HG02870 (cell line): Measurements from ENCODE around the gene CLK2.

ENCODE experiments used
- ATAC-seq: cut with Tn5 transposase; IDR thresholded peaks from one replicate; pipeline ENCODE4 v1.9.1; 2021; ENCODE audit warnings: mild to moderate bottlenecking, moderate library complexity; ENCODE audit not compliant: unreplicated experiment

The CLK2 gene

GRCh38 chr1:155273343-155274245 is at the start of gene CLK2:
Gene CLK2, minus strand, starts transcription at chr1:155273504. Its CDS starts 2,527 bp downstream, at chr1:155270977.
- ATAC-seq = peak; percentile 76

DNA sequence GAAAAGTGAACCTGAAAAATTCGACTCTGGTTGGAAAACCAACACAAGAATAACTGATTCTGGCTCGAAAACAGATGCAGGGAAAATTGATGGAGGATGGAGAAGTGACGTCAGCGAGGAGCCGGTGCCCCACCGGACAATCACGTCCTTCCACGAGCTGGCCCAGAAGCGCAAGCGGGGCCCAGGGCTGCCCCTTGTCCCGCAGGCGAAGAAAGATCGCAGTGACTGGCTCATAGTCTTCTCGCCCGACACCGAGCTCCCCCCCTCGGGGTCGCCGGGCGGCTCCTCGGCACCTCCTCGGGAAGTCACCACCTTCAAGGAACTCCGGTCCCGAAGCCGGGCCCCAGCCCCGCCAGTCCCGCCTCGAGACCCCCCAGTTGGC is 49.3 kb upstream of the CLK2 start:
- no peak for ATAC-seq

- no peak for ATAC-seq
Measured at GRCh38 chr1:155321639-155322503, 48.6 kb upstream of the CLK2 start.

- no peak for ATAC-seq
Measured at GRCh38 chr1:155320661-155321617, 47.6 kb upstream of the CLK2 start, which contains the start of gene RUSC1. Gene RUSC1, plus strand, starts transcription at chr1:155320894. Its CDS starts 880 bp downstream, at chr1:155321774.

- ATAC-seq = no peak
Measured at GRCh38 chr1:155320252-155320651, 46.9 kb upstream of the CLK2 start.

- no peak for ATAC-seq
Measured at GRCh38 chr1:155319536-155319935, 46.2 kb upstream of the CLK2 start.

DNA sequence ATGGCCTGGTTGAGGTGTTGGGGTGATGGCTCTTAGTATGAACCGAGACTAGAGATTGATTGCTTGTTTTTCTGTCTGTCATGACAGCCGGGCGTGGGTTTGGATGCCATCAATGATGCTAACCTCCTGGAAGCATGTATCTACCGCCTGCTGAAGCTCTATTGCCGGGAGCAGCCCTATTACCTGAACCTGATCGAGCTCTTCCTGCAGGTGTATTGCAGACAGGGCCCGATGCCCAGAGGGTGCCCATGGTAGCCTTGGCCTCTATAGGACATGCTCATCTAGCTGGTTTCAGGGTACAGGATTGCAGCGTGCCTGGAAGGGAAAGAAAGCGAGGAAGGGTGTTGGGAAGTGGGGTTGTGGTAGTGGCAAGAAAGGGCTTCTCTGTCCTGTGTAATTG is 44.8 kb upstream of the CLK2 start:
- ATAC-seq = no peak

DNA sequence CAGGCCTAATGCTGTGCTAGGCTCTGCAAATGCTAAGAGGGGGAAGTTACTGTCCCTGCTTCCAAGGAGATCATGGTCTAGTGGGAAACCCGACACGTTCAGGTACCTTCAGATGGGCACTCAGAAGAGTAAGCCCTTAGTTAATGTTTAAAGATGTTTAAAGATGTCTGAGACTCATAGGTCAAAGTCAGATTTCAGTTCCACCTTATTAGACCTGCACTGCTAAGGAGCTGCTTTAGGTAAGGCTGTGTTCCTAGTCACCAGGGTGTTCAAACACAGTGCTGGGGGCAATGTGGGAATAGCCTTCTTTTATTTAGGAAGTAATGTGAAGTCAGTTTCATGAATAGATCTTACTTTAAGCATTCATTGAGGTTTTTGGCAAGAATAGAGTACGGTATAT is 43.6 kb upstream of the CLK2 start:
- ATAC-seq = no peak

DNA sequence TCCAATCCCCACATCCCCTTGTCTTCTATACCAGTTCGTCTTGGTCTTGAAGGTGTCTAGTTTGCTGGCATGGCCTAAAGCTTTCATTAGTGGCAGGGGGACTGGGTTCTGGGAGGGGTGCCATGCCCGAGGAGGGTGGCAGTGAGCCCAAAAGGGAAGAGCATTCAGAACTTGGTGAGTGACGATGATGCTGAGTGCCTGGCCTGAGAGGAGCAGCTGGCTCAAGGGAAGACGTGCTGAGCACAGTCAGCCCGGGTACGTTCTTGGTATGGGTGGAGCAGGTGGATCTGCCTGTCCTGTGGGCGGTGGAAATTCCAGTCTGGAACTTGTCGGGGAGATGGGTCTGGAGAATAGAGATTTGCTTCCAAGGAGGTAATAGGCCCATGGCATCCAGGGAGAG is 40.0 kb upstream of the CLK2 start:
- ATAC-seq = no peak

DNA sequence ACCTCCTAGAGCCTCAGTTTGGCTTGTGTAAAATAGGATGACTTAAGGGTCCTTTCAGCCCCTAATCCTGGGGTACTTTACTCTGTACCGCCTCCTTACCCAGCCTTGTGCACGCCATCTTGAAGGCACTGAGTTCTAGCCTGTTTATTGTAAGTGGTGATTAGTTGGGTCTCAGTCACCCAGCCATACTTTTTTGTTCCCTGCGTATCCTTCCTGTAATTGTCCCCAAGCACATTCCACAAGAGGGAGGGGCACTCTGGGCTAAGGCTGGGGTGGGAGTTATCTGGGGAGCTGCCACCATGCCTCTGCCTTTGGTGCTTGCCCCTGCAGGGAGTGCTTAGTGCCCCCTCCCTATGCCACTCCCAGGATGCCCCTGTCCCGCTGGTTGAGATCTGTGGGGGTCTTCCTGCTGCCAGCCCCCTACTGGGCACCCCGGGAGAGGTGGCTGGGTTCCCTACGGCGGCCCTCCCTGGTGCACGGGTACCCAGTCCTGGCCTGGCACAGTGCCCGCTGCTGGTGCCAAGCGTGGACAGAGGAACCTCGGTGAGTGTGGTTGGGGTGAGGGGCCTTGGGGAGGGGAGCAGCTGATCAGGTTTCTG is 36.2 kb upstream of the CLK2 start:
- no peak for ATAC-seq

DNA sequence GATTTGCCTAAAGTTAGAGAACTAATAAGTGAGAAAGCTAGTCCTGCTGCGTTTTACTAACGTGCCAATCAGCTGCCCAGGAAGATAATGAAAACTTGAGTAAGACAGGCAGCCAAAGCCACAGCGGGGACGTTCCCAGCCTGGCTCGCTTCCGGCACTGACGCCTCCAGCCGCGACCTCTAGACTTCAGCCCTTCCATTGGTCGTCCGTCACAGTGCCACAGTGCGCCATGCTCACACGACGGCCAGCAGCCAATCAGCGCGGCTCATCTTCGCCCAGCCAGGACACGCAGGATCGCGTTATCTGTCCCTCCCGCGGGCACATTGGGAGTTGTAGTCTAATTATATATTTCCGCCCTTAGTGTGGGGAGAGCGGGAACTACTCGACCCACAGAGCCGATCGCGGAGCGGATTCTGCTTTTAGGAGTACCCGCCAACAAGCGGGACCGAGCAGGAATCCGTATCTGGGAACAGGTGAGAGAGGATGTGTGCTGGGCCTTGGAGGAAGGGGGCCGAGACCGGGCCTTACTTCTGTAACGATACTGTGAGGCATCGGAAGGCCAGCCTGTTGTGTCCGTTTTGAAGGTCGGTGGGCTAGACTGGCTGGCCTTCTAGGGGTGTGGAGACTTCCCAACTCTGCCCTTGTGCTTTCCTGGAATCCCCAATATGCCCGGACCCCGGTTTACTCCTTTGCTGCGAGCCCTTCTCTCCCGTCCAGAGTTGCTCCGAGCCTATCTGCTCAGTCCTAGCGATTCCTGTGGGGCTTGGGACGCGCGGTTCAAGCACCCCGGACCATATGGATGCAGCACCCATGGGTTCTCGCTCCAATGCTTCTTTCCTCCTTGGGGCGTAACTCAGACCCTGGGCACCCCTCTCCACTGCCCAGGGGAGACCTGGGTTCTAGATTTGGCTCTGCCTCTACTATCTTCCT is 35.5 kb upstream of the CLK2 start, which contains the start of gene FDPS:
FDPS (plus strand) TSS at position 374 of the 930 bp plus-strand sequence. CDS start 924 bp downstream, outside the sequence.
- ATAC-seq = peak; percentile 97

GRCh38 chr1:155307247-155307740 is 34.0 kb upstream of the CLK2 start:
- no peak for ATAC-seq

DNA sequence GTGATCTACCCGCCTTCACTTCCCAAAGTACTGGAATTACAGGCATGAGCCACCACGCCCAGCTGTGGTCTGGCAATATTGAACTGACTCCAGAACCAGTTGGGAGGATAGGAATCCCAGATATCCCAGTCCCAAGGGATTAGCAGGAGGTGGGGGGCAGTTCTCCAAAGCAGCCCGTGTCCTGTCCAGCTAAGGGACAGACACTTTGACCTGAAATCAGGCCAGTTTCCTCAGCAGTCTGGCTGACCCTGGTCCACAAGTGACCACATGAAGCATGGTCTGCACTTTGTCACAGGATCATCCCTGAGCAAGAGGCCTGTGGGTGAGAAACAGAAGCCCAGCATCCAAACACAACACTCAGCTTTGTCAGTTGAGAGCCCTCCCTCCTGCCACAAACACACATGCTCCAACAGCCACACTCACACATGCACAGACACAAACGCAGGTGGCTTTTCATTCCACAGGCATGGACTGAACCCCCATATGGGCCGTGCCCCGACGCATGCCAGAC is 32.6 kb upstream of the CLK2 start:
- no peak for ATAC-seq

GRCh38 chr1:155304558-155305063 is 31.3 kb upstream of the CLK2 start:
- no peak for ATAC-seq

DNA sequence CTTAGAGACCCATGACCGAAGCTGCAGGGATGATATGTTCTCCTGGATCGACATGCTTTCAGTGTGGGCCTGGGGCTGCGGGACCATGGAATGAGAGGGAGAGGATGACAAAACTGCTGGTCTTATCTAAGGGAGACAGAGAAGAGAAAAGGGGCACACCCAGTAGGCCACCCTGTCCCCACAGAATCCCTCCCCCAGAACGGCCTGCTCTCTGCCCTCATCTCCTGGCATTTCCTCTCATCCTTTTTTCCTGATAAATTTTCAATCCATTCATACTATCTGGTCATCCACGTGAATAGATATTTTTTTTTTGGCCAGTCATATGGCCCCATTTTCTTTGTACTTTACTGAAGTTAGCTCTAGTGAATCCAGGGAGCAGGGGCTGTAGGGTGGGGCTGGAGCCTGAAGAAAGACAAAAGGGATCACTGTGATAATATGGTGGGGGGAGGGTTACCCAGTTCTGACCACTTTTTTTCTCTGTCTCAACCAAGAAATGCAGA is 28.1 kb upstream of the CLK2 start, which contains the start of gene PKLR:
PKLR (minus strand) TSS at position 97 of the 500 bp plus-strand sequence; CDS start at position 54, 43 bp downstream.
- ATAC-seq = no peak

- no peak for ATAC-seq
Measured at GRCh38 chr1:155300553-155301329, 27.4 kb upstream of the CLK2 start.

DNA sequence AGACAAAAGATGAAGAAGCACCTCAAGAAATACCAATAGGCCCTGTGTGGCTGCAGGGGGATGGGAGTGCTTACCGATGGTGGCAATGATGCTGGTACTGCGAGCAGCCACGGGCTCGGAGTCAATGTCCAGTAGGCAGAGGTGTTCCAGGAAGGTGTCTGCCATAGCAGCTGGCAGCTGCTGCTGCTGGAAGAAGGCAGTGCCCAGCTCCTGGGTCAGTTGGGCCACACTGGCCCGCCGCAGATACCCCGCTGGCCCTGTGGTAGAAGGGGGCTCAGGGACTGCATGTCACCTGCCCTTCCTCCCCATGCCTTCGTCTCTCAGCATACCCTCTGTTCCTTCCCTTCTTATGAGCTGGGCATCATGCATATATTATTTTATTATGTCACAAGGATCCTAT is 26.7 kb upstream of the CLK2 start:
- ATAC-seq = no peak
